HEK293T (cell line): ENCODE measurements around the gene TAF1B.

ENCODE experiments used
- ARNT ChIP-seq: fragments of 450-650 bp; IDR thresholded peaks from 2 replicates; pipeline ENCODE4 v1.6.1; 2017; ENCODE audit warnings: mild to moderate bottlenecking
- BHLHE40 ChIP-seq: fragments of 450-650 bp; IDR thresholded peaks from 2 replicates; pipeline ENCODE4 v1.6.1; 2016; ENCODE audit warnings: mild to moderate bottlenecking, moderate library complexity, borderline replicate concordance
- ELF4 ChIP-seq: fragments of 450-650 bp; IDR thresholded peaks from 2 replicates; pipeline ENCODE4 v1.6.1; 2017; ENCODE audit warnings: antibody characterized with exemption
- FOXA1 ChIP-seq: fragments of 450-650 bp; IDR thresholded peaks from 2 replicates; pipeline ENCODE4 v1.6.1; 2016; ENCODE audit warnings: mild to moderate bottlenecking
- FOXK2 ChIP-seq: fragments of 450-650 bp; IDR thresholded peaks from 2 replicates; pipeline ENCODE4 v1.6.1; 2016; ENCODE audit warnings: mild to moderate bottlenecking
- FOXM1 ChIP-seq: fragments of 450-650 bp; IDR thresholded peaks from 2 replicates; pipeline ENCODE4 v1.6.1; 2017; ENCODE audit warnings: mild to moderate bottlenecking, borderline replicate concordance
- HDGF ChIP-seq: fragments of 450-650 bp; IDR thresholded peaks from 2 replicates; pipeline ENCODE4 v1.6.1; 2017; ENCODE audit warnings: antibody characterized with exemption, borderline replicate concordance
- LEF1 ChIP-seq: fragments of 450-650 bp; IDR thresholded peaks from 2 replicates; pipeline ENCODE4 v1.6.1; 2017; ENCODE audit warnings: mild to moderate bottlenecking, borderline replicate concordance
- NFRKB ChIP-seq: fragments of 450-650 bp; IDR thresholded peaks from 2 replicates; pipeline ENCODE4 v1.6.1; 2016; ENCODE audit warnings: mild to moderate bottlenecking, moderate library complexity
- PKNOX1 ChIP-seq: fragments of 450-650 bp; IDR thresholded peaks from 2 replicates; pipeline ENCODE4 v1.6.1; 2016
- SP1 ChIP-seq: fragments of 450-650 bp; IDR thresholded peaks from 2 replicates; pipeline ENCODE4 v1.6.1; 2017
- SUZ12 ChIP-seq: fragments of 450-650 bp; IDR thresholded peaks from 2 replicates; pipeline ENCODE4 v1.6.1; 2016; ENCODE audit warnings: mild to moderate bottlenecking
- TARDBP ChIP-seq: fragments of 450-650 bp; IDR thresholded peaks from 2 replicates; pipeline ENCODE4 v1.6.1; 2016
- ZNF384 ChIP-seq: fragments of 450-650 bp; IDR thresholded peaks from 2 replicates; pipeline ENCODE4 v1.6.1; 2016

DNA sequence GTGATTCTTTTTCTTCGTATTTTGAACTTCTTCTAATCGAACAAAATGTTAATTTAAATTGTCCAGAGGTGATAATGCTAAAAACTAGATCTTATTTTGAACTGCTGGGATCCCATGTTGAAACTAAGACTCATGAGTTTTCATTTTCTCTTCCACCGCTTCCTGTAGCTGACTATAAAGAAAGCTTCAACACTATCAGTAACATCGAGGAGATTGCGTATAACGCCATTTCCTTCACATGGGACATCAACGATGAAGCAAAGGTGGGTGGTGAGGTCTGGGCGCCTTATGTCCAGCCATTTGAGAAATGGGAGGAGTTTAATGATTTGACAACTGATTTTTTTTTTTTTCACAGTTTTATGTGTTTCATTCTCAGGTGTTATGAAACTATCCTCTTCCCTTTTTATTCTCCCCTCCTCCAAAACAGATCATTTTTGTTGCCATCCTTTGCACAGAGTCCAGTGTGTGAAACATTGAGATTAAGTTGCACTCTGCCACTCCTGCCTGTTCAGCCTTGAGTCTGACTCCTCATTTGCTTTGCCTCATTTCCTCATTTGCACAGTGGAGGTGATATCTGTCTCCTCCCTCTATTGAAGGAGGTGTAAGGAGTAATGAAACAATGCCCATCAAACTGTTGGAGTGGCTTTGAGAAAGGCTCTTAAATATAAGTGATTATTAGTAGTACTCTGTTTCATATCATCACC, 122.0 kb downstream of the TAF1B start:
- TF ChIP-seq FOXM1 (no peak), SP1 (no peak), ELF4 (no peak), SUZ12 (no peak), FOXK2 (no peak), NFRKB (no peak), FOXA1 (no peak), LEF1 (no peak), PKNOX1 (no peak), ZNF384 (no peak), ARNT (no peak), HDGF (no peak), TARDBP (no peak), BHLHE40 (no peak)
